Femur (tissue), 1 donor: ENCODE measurements around the gene CELF4.
A peak's percentile ranks its signal among the peaks of the same experiment; 100 is the strongest.

ENCODE experiments used
- DNase-seq: peaks from one replicate; pipeline ENCODE4 v3.0.0-alpha.2; 2017

Gene CELF4

DNA sequence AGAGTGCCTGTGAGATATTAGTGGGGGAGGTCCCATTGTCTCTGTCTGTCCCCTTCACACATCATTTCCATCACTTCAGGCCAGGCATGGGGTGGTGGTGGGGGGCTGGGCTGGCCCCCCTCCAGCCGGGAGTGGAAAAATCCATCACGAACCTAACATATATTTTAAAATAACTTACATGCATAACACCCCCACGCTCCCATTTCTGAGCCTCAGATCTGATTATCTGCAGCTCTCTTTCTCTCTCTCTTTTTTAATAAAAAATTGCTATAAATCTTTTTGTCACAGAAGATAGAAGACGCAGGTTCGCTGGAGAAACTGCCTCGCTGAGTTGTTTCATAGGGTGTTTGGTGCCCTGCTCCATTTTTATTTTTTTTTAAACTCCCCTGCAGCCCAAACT lies 159.8 kb downstream of the CELF4 start:
- no peak for DNase-seq

DNA sequence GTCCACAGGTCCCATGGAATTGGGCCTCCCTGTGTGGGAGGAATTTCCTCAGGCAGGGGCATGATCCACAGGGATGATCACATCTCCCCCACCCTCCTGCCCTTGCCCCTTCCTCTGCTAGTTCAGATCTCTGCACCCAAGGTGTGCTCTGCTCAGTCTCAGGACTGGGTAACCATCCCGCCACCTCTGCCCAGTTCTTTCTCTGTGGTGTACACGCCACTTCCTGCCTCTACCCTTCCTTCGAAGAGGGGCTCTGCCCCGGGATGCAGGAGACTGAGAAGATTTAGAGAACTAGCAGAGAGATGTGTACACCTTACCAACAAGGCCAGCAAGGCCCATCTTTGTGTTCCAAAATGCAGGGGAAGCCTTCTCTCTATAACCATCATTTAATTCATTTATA lies 160.4 kb downstream of the CELF4 start:
- no peak for DNase-seq

DNA sequence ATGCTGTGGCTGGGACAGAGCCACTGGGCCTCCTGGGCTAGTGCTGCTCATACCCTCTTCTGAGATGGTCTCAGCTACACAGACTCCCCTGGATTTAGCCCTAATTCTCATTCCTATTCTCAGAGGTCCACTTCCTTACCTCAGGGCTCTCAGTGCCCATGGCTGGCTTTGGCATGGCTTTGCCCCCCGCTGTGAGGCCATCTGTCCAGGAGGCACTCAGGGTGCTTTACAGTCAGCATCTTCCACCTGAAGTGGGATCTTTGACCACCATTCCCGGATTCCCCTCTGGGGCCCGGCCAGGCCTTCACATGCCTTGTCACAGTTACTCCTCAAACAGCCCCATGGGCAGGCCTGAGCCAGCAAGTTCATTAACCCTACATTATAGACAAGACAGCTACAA lies 161.8 kb downstream of the CELF4 start:
- no peak for DNase-seq

DNA sequence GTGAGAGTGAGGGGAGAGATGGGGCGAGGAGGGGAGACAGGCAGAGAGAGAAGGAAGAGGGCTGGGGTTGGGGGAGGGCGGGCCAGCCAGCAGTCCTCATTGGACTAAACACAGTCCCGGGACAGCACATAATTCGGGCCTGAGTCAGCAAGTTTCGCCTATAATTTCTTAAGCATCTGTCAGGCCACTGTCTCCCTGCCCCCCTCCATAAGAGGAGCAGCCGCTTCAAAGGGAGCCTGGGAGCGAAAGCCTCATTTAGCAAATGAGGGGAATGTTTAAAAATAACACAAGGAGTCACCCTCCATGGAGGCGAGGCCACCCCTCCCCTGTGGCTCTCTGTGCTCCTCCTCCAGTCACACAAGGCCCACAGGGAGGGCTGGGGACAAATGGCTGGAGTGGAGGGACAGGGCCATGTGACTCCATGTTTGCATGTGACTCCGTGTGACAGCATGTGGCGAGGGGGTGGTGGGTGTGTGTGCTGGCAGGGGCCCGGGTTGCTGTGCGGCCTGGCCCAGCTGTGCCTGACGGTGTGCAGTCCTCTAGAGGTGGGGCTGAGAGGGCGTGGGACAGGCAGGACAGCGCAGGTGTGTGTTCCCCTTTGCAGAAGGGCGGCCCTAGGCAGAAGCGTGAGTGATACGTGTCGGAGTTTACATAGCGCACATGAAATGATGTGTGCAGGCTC lies 162.4 kb downstream of the CELF4 start:
- peak; percentile 78 for DNase-seq

DNA sequence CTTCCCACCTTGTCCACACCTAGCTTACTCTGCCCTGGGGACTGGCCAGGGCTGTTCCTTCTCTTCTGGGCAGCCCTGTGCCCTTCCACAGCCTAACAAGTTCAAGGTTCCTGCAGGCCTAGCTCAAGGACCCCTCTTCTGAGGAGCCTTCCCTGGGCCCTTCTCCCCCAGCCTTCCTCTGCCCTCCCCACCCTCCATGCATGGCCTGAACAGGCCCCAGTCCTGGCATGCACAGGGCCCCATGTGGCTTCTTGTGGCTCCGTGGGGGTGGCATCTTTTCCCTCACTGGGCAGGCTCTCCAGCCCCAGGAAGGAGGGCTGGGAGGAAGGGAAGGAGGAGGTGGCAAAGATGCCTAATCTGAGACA lies 162.9 kb downstream of the CELF4 start:
- DNase-seq: no peak

DNA sequence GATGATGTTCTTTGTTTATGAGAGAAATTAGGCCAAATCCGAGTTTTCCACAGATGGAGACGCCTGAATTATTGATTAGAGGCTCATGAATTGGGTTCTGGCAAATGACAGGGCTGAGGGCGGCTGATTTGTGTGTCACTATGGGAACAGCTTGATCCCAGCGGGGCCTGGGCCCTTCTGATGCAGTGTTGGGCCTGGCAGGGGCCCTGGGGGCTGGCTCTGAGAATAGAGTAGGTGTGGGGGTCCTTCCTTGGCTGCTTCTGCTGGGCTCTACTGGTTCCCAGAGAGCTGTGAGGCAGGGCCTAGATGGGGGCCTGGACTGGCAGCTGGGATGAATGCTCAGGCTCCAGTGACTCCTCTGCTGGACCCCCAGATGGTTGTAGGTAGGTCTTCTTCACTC lies 164.8 kb downstream of the CELF4 start:
- DNase-seq: no peak

DNA sequence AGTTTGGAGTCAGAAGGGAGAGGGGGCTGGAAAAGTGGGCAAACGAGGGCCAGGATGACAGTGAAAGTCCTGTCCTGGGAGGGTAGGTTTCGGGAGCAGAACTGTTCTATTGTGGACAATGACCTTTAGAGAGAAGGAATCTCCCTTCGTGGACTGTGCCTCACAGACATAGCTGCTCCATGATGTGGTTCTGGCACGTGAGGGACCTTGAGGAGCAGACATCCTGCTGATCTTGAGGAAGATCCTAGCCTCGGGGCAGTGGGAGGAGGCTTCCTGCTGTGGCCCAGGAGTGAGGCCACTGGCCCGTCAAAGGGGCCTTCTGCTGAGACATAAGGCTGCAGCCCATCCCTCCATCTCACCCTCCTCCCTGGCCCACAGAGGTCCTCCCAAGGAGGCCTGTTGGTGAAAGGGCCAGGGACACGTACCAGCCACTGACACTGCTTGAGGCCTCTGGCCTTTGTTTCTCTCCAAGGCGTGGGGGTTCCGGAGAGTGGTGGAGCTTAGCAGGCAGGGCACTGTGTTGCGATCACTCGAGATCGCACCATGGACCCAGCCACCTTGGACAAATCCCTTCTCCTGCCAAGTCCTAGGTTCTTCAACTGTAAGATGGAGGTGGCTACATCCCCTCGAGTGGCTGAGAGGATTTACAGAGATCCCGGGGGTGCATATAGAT lies 167.2 kb downstream of the CELF4 start:
- DNase-seq: no peak

DNA sequence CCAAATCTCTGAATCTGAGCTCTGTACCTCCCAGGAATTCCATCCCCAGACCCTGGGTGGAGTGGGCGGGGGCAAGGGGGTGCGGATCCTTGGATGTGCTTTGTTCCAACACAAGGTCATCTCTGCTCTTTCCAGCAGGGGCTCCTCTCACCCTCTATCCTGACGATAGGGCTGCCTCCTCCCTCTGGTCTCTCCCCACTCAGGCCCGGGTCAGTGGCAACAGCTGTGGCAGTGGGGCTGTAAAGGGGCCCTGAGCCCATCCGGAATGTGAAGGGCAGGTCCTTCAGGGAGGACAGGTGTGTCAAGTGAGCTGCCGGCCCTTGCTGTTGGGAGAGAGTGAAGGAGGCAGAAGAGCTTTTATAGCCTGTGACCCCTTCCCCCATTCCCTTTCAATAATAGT lies 167.8 kb downstream of the CELF4 start:
- DNase-seq: no peak

DNA sequence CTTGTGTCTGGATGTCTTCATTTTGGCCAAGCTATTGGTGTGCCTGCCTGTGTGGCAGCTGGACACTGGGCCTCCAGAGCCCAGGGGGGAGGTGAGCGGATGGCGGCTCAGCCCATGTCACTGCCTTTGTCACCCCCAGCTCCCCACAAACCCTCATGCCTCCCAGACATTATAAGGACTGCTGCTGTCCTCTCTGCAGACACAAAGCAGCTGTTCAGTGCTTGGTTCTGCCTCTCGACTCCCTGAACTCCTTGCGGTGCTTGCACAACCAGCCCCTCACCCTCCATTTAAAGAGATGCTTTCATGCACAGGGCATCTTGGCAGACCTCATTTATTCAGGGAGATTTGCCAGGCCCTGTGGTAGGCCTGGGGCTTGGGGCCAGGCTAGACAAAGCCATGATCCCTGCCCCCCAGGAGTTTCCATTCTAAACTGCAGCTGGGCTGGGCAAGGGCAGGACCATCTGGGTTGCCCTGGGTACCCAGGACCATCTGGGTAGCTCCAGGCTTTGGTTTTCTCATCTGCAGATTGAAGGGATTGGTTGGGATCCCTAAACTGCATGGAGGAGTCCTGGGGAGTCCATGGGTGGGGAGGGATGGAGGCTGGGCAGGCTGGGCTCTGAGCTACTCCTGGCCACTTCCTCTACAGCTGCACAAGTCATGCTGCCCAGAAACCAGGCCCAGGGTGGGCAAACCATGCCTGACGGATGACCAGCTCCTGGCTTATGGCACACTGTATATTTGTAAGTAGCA lies 168.5 kb downstream of the CELF4 start:
- DNase-seq: no peak

DNA sequence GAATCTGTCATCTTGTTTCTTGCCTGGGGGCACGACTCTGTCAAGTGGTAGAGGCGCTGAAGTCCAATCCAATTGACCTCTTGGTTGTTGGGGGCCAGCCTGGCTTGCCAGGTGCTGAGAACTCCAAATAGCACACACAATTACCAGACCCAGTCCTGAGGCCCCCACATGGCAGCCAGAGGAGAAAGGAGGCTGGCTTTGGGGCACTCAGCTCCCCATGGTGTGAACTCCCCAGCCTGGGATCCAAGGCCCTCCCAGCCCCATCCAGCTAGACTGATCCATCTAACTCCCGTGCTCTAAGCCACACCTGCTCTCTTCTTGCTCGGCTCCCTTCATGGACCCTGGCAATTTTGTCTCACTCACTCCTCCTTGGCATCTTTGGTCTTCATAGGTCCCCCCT lies 170.0 kb downstream of the CELF4 start:
- DNase-seq: no peak

DNA sequence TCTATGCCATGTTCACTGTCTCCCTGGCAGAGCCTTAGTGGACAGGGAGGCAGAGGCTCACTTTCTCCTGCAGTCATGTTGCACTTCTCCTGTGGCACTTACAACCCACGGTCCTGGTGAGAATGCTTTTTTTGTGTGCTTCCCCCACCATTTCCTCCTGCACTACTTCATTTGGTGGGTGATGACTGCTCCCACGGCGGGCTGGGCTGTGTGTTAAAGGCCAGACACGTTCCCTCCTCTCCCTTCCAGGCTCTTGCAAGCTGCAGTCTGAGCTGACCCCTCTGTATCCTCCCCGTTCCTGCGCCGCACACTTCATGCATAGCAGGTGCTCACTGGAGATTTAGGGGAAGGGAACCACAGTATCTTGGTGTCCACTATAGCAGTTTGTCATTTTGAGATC lies 170.5 kb downstream of the CELF4 start:
- DNase-seq: no peak

DNA sequence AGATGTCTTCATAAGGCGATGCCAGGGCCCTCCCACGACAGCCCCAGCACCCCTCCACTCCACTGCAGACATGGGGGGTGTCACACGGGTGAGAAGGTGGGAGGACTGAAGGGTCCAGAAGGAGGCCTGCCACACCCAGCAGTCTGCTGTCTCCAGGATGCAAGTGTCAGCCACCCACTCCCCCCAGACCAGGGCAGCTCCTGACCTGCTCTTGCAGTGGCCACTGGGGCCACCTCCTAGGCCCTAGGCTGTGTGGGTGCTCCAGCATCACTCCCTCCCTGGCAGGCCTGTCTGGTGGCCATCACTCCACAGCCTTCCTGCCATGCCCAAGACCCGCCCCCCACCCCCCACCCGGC lies 171.0 kb downstream of the CELF4 start:
- no peak for DNase-seq

DNA sequence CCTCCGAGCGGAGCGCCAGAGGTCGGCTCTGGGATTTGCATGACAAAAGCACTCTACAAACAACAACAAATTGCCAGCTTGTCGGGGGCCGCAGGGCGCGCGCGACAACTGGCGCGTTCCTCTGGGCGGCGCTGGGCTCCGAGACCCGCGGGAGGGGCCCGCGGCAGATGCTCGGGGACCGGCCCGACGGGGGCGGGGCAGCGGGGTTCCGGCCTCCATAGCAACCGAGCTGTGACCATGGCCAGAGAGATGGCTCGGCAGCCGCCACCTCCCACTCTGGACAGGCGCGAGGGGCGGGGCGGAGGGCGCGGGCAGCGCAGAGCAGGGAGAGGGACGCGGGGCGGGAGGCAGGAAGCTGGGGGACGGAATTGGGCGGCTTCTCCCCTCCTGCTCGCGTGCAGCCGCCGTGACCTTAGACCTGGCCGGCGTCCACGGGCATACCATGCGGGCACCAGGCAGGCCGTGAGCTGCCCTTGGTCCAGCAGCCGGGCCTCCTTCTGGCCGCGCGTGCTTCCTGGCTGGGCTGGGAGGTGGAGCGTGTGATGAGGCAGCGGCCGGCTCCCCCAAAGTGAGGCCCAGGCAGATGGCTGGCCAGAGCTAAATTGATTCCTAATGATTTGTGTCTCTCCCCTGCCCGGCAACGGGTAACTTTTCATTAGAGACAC lies 171.5 kb downstream of the CELF4 start:
- DNase-seq: peak; percentile 93

DNA sequence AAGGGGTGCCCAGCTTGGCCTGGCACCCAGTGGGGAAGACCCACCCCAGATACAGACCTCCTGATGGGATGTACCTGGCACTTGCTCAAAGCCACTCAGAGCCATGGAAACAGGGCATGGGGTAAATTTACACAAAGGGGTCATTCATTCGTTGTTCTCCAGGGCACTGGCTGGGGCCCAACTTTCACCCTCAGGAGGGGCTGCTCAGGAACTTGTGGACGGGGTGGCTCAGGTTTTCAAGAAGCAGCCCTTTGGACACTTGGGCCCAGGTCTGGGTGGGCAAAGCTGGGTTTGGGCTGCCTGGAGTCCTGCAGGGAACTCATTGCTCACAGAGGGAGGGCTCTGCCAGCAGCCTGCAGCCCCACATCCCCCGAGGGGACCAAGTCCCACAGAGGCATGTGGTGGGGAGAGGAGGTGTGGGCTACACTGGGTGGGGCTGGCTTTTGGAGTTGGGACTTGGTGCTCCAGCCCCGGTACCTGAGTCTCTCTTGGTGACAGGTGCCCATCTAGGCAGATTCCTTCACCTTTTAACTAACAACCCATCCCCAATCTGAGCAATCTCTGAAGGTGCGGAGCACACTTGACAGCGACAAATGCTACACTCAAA lies 172.3 kb downstream of the CELF4 start:
- DNase-seq: no peak

DNA sequence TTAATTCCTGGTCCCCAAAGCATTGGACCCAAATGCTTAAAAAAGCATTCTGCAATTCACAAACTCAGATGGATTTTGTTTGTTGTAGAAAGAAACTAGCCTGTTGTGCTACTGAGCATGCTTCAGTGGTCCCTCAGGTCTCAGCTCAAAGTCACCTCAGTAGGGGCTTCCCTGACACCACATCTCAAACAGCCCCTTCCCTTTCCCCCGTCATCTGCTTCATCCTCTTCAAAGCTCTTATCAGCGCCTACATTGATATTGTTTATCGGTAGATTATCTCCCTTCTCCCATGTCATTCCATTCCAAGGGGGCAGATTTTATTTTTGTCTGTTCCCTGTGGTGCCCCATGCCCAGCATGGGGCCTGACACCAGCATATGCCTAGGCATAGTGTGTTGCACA lies 172.9 kb downstream of the CELF4 start:
- no peak for DNase-seq

DNA sequence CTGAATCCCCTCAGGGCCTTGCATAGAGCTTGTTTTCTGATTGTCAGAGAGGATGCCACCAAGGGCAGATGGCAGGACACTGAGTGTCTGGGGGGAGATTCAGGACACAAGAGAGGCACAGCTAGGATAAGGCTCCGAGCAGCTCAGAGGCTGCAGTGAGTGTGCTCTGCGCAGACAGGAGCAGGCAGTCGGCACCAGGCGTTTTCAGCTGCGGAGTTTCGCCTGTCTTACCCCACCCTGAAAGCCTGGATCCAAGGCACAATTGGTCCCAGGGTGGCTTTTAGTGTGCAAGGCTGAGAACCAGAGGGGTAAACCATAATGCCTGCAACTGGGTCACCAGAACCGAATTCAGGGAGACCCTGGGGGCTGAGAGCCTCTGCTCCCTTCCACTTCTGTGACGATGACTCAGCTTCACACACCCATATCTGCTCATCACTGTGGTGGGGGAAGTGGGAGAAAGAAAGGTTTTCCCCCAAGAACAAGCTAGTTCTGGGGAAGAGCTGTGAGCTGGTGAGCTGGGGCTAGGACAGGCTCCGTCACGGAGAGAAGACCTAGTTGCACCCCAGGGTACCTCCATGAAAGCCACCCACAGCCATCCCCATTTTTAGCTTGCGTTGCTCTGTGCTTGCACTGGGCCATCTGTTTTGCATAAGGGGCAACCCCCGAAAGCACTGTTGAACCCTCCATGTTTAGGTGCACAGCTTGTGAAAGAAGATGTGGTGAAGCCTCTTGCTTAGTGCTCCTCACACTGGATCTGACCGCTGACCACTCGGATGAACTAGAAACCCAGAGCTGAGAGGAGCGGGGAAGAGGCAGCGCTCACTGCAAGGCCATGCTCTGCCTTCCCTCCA lies 173.7 kb downstream of the CELF4 start:
- no peak for DNase-seq

DNA sequence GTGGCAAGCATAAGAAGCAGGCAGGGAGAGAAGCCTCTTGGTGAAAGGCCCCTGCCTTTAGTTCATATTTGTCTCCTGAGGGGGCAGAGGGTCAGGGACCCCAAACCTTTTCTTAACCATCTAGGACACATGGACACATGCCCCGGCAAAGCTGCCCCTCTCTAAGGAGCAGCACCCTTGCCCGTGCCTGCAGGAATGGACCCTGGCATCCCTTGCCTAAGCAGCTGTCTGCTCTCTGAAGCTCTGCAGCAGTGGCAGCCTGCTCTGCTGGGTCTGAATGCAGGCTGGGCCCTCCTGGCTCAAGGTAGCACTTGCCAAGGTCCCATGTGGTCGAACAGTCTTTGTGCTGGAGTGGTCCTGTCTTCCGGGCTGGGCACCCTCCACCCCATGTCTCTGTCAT lies 174.4 kb downstream of the CELF4 start:
- no peak for DNase-seq

DNA sequence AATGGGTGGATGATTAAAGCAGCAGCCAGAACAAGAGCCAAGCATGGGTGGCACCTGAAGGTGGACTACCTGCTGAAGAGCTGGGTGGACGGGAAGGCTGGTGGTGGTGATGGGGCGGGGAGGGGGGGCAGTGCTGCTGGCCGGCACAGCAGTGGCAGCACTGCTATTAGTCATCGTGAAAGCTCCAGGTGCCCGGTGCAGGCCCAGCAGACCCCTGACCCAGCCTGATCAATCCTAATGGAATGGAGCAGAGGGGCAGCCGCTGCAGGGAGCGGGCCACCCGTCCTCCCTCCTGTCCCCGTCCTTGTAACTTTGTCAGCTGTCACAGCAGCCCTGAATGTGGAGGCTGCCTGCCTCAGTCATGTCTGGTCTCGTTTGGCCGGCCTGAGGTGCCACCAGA lies 174.9 kb downstream of the CELF4 start:
- DNase-seq: no peak

DNA sequence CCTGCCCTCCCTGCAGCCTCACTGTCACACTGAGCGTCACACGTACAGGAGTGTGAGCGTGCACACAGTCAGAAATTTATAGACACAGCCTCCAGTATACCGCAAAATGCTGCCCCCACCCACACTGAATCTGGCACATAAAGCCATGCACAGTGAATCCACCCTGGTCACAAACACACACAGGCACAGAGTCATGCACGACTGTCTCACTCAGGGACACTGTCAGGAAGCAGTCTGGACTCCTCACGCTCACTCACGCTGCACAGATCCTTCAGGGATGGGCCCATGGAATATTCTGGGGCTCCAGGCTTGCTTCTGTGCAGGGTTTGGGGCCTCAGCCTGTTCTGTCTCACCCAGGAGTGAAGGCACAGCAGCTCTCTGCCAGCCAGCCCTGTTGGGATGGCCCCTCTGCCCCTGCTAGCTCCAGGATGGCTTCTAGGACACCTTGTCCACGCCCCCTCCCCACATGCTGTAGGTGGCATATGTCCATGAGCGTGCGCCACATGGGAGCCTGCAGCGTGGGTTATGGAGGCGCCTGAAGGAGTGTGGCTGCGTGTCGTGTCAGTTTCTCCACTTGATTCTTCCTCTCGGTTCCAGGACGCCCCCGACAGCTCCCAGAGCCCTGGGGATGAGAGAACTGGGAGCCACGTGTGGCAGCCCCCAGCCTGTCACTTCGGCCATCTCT lies 175.8 kb downstream of the CELF4 start:
- DNase-seq: no peak

DNA sequence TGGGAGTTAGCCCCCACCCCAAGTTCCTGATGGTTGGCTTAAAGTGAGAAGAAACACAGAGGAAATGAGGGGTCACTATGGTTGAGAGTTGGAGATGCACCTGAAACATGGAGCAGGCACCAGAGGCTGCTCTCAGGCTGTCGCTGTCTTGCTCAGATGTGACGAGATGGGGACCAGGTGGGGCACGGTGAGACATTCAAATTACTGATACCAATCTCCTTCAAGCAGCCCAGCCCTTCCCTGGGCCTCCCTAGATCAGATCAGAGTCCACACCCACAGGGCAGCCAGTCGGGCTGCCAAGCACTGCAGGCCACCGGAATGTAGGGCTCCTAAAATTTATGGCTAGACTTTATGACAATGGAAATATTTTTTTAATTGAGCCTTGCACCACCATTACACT lies 176.6 kb downstream of the CELF4 start:
- DNase-seq: no peak

DNA sequence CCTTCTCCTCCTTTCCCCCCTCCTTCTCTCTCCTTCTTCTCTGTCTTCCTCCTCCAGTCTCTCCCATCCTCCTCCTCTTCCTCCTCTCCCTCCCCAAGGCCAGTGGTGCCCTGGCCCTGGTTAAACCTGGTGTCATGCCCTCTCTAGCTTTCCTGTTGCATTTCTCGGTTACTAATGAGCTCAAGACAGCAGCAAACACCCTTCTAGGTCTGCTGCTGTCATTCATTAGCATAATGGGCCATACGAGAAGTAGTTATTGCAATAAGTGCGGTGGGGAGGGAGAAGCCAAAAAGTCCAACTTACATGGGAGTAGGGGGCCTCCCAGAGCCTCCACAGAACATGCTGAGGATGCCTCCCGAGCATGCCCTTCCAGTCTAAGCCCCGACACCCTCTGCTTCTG lies 177.2 kb downstream of the CELF4 start:
- no peak for DNase-seq
